Measurements from ENCODE around the gene PPM1H.

GRCh38 chr12:62930546-62931425, 4.2 kb downstream of the PPM1H start:
- TF ChIP-seq, protein P1, sequence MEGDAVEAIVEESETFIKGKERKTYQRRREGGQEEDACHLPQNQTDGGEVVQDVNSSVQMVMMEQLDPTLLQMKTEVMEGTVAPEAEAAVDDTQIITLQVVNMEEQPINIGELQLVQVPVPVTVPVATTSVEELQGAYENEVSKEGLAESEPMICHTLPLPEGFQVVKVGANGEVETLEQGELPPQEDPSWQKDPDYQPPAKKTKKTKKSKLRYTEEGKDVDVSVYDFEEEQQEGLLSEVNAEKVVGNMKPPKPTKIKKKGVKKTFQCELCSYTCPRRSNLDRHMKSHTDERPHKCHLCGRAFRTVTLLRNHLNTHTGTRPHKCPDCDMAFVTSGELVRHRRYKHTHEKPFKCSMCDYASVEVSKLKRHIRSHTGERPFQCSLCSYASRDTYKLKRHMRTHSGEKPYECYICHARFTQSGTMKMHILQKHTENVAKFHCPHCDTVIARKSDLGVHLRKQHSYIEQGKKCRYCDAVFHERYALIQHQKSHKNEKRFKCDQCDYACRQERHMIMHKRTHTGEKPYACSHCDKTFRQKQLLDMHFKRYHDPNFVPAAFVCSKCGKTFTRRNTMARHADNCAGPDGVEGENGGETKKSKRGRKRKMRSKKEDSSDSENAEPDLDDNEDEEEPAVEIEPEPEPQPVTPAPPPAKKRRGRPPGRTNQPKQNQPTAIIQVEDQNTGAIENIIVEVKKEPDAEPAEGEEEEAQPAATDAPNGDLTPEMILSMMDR (IDR thresholded peaks at IDR 0.05): no peak
- no peak for TF ChIP-seq POLR2A (IDR thresholded peaks at IDR 0.05)
- TF ChIP-seq POLR2AphosphoS5 (IDR thresholded peaks at IDR 0.05): no peak
- TF ChIP-seq EP300 (IDR thresholded peaks at IDR 0.05): no peak

Data from stomach (tissue), 4 donors.